SK-N-MC (cell line): ENCODE measurements around the gene HPCAL1.

Experiments
- EZH2 ChIP-seq: fragments of 200-600 bp; sonication (generic); IDR thresholded peaks from one replicate; pipeline ENCODE4 v1.6.1; 2017; ENCODE audit warnings: antibody characterized with exemption
- POLR2AphosphoS5 ChIP-seq: IDR thresholded peaks from 2 replicates; pipeline ENCODE4 v1.6.1; 2012; ENCODE audit warnings: mild to moderate bottlenecking, low read depth, low read length, borderline replicate concordance

DNA sequence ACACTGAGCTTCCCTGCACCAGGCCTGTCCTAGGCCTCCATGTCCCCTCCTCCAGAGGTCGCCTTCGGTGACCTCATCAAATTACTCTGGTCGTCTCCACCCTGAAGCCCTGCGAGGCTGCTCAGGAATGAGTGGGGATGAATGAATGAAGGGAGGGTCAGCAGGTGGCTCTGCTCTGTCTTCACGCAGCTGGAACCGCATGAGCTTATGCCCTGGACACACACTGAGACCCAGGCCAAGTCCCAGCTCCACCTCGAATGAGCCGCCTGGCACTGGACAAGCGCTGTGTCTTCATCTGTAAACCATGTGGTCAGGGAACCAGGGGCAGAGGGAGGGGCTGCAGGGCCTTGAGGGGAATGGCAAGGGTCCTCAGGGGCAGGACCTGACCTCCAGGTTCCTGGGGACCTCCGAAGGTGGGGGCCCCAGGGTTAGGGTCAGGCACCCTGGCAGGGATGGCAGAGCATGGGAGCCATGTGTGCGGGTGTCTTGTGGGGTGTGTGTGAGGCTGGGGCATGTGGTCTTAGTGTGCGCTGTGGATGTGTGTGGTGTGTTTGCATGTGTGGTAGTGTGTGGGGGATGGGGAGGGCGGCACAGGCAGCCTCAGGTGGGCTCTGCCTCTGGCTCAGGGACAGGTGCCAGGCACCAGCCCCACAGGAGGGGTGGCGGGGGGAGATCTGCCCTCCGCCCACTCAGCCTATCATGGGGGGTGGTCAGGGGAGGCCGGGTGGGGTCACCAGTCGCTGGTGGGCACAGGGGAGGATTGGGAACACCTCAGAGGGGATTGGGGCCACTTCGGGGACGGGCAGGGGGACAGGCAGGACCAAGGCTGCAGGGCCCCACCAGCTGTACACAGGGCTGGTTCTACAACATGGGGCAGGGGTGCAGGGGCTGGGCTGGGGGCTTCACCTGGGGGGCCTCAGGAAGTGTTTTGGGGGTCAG, 131.5 kb downstream of the HPCAL1 start:
- TF ChIP-seq POLR2AphosphoS5 = no peak
- TF ChIP-seq EZH2 = no peak
